K562 (cell line): ENCODE results near the gene RAB4B. TPM values are rescaled to one million over a fixed set of nuclear protein-coding genes. Genes with fewer than 3 reads are reported as not detected.
"Not testable (repeated sequence)": the region's sequence is repeated elsewhere in the genome, so short reads cannot be mapped to it uniquely, and the experiment has no call there.

Experiments
- ATAC-seq: fragments of 200-7000 bp; cut with Tn5 transposase; 3 replicates; pipeline ENCODE4 v1.9.1; 2020; ENCODE audit warnings: moderate library complexity
- BruUV-seq: library from RNA; stranded (reverse); fragments of 400-500 nt; replicated peaks from 2 replicates; lab custom pipeline; 2021; lab: Mats Ljungman, UMichigan
- CTCF ChIA-PET: fragments of 300-600 bp; formaldehyde crosslinking; extraction: SDS; loops from one replicate; lab custom pipeline; 2021; ENCODE audit warnings: low intra/inter-chr PET ratio; lab: Yijun Ruan, JAX
- POLR2A ChIA-PET: fragments of 300-600, 350-650 bp; sonication (Branson Sonifier 250); formaldehyde crosslinking; extraction: SDS; loops from one replicate; lab custom pipeline; 2021; ENCODE audit warnings: antibody characterized with exemption, inconsistent platforms; lab: Yijun Ruan, JAX
- DNase-seq, 4 experiments: peaks; one replicate each; pipeline versions ENCODE4 v3.0.0 to v3.0.0-alpha.2; 2011 to 2018; ENCODE audit warnings: low spot score in 3 of 4, mixed read lengths in 3 of 4; ENCODE audit errors: extremely low read depth in 1 of 4
- FAIRE-seq: peaks from 2 replicates; lab custom pipeline; 2011; peaks lifted over from hg19 to GRCh38; lab: Jason Lieb, UNC
- H2AFZ ChIP-seq: 2 replicates; pipeline ENCODE4 v1.6.0; 2011; ENCODE audit warnings: low read depth, low read length, control low read depth, inconsistent platforms
- H3K27ac ChIP-seq: fragments of 200-600 bp; 3 replicates; pipeline ENCODE4 v1.8.0; 2011; ENCODE audit warnings: low read depth, mild to moderate bottlenecking, control low read depth, inconsistent platforms, low read length, moderate library complexity, mixed read lengths; ENCODE audit errors: extremely low read depth
- H3K27me3 ChIP-seq, 2 experiments: fragments of 300-600 bp in 1 of 2; 2 replicates in 1 of 2; 3 replicates in 1 of 2; pipeline versions ENCODE4 v1.6.0 to v1.8.0; 2011; ENCODE audit warnings: inconsistent platforms in 2 of 2, low read length in 2 of 2, mild to moderate bottlenecking in 1 of 2, mixed read lengths in 1 of 2, moderate library complexity in 1 of 2; ENCODE audit not compliant: control insufficient read depth in 2 of 2, insufficient read depth in 2 of 2
- H3K36me3 ChIP-seq: fragments of 300-600 bp; 3 replicates; pipeline ENCODE4 v1.8.0; 2011; ENCODE audit warnings: mild to moderate bottlenecking, low read length, inconsistent platforms; ENCODE audit not compliant: control insufficient read depth, insufficient read depth
- H3K4me1 ChIP-seq, 2 experiments: fragments of 200-600 bp in 1 of 2; replicated peaks in 1 of 2; 2 replicates in 1 of 2; 3 replicates in 1 of 2; pipeline versions ENCODE4 v1.5.1 to v1.8.0; 2011; ENCODE audit warnings: inconsistent platforms in 2 of 2, low read length in 2 of 2, mild to moderate bottlenecking in 1 of 2, mixed read lengths in 1 of 2, moderate library complexity in 1 of 2; ENCODE audit not compliant: control insufficient read depth in 2 of 2, insufficient read depth in 2 of 2
- H3K4me2 ChIP-seq: 2 replicates; pipeline ENCODE4 v1.6.1; 2011; ENCODE audit warnings: low read length, control low read depth, inconsistent platforms, mixed read lengths; ENCODE audit not compliant: insufficient read depth
- H3K4me3 ChIP-seq: fragments of 200-600 bp; sonication (generic), shearing (Covaris generic); 2 replicates; pipeline ENCODE4 v1.5.1; 2016; ENCODE audit warnings: control low read depth, inconsistent platforms
- H3K79me2 ChIP-seq: fragments of 200-600 bp; 3 replicates; pipeline ENCODE4 v1.8.0; 2011; ENCODE audit warnings: low read length, inconsistent platforms; ENCODE audit not compliant: control insufficient read depth, insufficient read depth
- H3K9ac ChIP-seq, 2 experiments: 2 replicates each; pipeline versions ENCODE4 v1.6.0 to v1.6.1; 2011; ENCODE audit warnings: low read depth in 2 of 2, low read length in 2 of 2, control low read depth in 1 of 2, inconsistent platforms in 1 of 2, mild to moderate bottlenecking in 1 of 2, mixed read lengths in 1 of 2; ENCODE audit not compliant: insufficient read depth in 1 of 2
- H3K9me1 ChIP-seq: one replicate; pipeline ENCODE4 v1.6.0; 2011; ENCODE audit warnings: inconsistent platforms, mild to moderate bottlenecking, low read length, moderate library complexity; ENCODE audit not compliant: control insufficient read depth, insufficient read depth
- H3K9me3 ChIP-seq: replicated peaks from 2 replicates; pipeline ENCODE4 v1.5.1; 2011; ENCODE audit warnings: low read depth, low read length, inconsistent platforms; ENCODE audit not compliant: control insufficient read depth, insufficient read depth
- H4K20me1 ChIP-seq: replicated peaks from 2 replicates; pipeline ENCODE4 v1.6.1; 2011; ENCODE audit warnings: low read length, inconsistent platforms, mixed read lengths; ENCODE audit not compliant: control insufficient read depth, insufficient read depth
- ARHGAP35 ChIP-seq: fragments of 450-650 bp; IDR thresholded peaks from 2 replicates; pipeline ENCODE4 v1.6.1; 2018; ENCODE audit not compliant: partially characterized antibody
- ARID1B ChIP-seq: fragments of 450-650 bp; IDR thresholded peaks from 2 replicates; pipeline ENCODE4 v1.6.1; 2016; ENCODE audit warnings: antibody characterized with exemption, mild to moderate bottlenecking, inconsistent platforms
- C11orf30 ChIP-seq: fragments of 450-650 bp; IDR thresholded peaks from 2 replicates; pipeline ENCODE4 v1.6.1; 2016; ENCODE audit warnings: low read depth, mild to moderate bottlenecking
- DPF2 ChIP-seq: fragments of 450-650 bp; IDR thresholded peaks from 2 replicates; pipeline ENCODE4 v1.6.1; 2016
- HDAC1 ChIP-seq, 2 experiments: fragments of 450-650 bp; IDR thresholded peaks; 2 replicates each; pipeline ENCODE4 v1.6.1; 2016 to 2017; ENCODE audit warnings: inconsistent platforms in 1 of 2, mild to moderate bottlenecking in 1 of 2, moderate library complexity in 1 of 2
- HLTF ChIP-seq: fragments of 450-650 bp; IDR thresholded peaks from 2 replicates; pipeline ENCODE4 v1.6.1; 2016
- LARP7 ChIP-seq: fragments of 450-650 bp; IDR thresholded peaks from 2 replicates; pipeline ENCODE4 v1.6.1; 2016
- MTA1 ChIP-seq: fragments of 450-650 bp; IDR thresholded peaks from 2 replicates; pipeline ENCODE4 v1.6.1; 2017; ENCODE audit warnings: borderline replicate concordance
- NBN ChIP-seq: fragments of 450-650 bp; IDR thresholded peaks from 2 replicates; pipeline ENCODE4 v1.6.1; 2016; ENCODE audit warnings: low read depth, mild to moderate bottlenecking
- NFE2 ChIP-seq: IDR thresholded peaks from 2 replicates; pipeline ENCODE4 v1.6.1; 2014; ENCODE audit warnings: antibody characterized with exemption, low read depth
- SMARCA4 ChIP-seq: fragments of 450-650 bp; IDR thresholded peaks from 2 replicates; pipeline ENCODE4 v1.6.1; 2016
- SMARCA5 ChIP-seq: fragments of 450-650 bp; IDR thresholded peaks from 2 replicates; pipeline ENCODE4 v1.6.1; 2016
- TOE1 ChIP-seq, 2 experiments: fragments of 450-650 bp in 1 of 2; sonication (generic) in 1 of 2; formaldehyde crosslinking in 1 of 2; IDR thresholded peaks; 2 replicates each; pipeline versions ENCODE4 v1.7.1 to v1.8.0; 2016 to 2022; ENCODE audit warnings: borderline replicate concordance in 2 of 2, mild to moderate bottlenecking in 2 of 2, antibody characterized with exemption in 1 of 2, inconsistent platforms in 1 of 2, low read depth in 1 of 2, missing genetic modification reagents in 1 of 2, moderate library complexity in 1 of 2
- ZC3H8 ChIP-seq: fragments of 450-650 bp; IDR thresholded peaks from 2 replicates; pipeline ENCODE4 v1.6.1; 2017
- ZNF316 ChIP-seq: fragments of 450-650 bp; IDR thresholded peaks from 2 replicates; pipeline ENCODE4 v1.6.1; 2016
- WGBS: fragments of 100-300 bp; shearing (Covaris generic); methylation state at CpG from one replicate; pipeline ENCODE4 v1.1.6; 2016; ENCODE audit warnings: low coverage, mixed read lengths; ENCODE audit not compliant: insufficient coverage; ENCODE audit errors: missing lambda C conversion rate; 5-methylcytosine and 5-hydroxymethylcytosine counted together
- in situ Hi-C: fragments of 300-500 bp; cut with MboI; formaldehyde crosslinking; loops from 4 replicates; pipeline ENCODE4 v1.15.0; 2018; ENCODE audit warnings: inconsistent platforms, mixed read lengths
- intact Hi-C: fragments of 100-400 bp; cut with micrococcal nuclease; formaldehyde crosslinking; loops from 2 replicates; pipeline ENCODE4 v1.14.2; 2022
- polyA plus RNA-seq, 8 experiments: library from polyadenylated mRNA; depleted of rRNA in 4 of 8; stranded (reverse) in 5 of 8; unstranded in 3 of 8; fragments of >200 nt; fragmentation: Nextera tagmentation in 2 of 8; fragmentation: Illumina TruSeq in 1 of 8; extraction: Ambion mirVana in 2 of 8; extraction: Trizol in 1 of 8; gene quantifications; 2 replicates each; pipeline versions ENCODE4 v1.2.1 to v1.2.3, GENCODE V29; 2011 to 2014; ENCODE audit warnings: inconsistent platforms in 1 of 8, missing spikeins in 1 of 8
- total RNA-seq, 7 experiments: library from RNA; depleted of rRNA in 6 of 7; stranded (reverse); fragments of >200 nt in 6 of 7; fragmentation: Illumina TruSeq in 2 of 7; extraction: Trizol in 2 of 7; gene quantifications; 2 replicates each; pipeline versions ENCODE4 v1.2.1 to v1.2.3, GENCODE V29; 2011 to 2021; ENCODE audit warnings: low replicate concordance in 1 of 7
- TF ChIP-seq, protein P1 (sequence below): fragments of 450-650 bp; IDR thresholded peaks from 2 replicates; pipeline ENCODE4 v1.6.1; 2018; ENCODE audit warnings: mild to moderate bottlenecking, low read depth; ENCODE audit not compliant: partially characterized antibody
- TF ChIP-seq, protein P2 (sequence below): IDR thresholded peaks from 2 replicates; pipeline ENCODE4 v1.6.1; 2016; ENCODE audit warnings: missing genetic modification characterization, missing compliant biosample characterization
- TF ChIP-seq, protein P3 (sequence below): fragments of 450-650 bp; IDR thresholded peaks from 2 replicates; pipeline ENCODE4 v1.6.1; 2016; ENCODE audit warnings: antibody characterized with exemption
- TF ChIP-seq, protein P4 (sequence below), 2 experiments: fragments of 450-650 bp; IDR thresholded peaks; 2 replicates each; pipeline ENCODE4 v1.6.1; 2016

The RAB4B gene
- total and polyA plus RNA-seq, 9 of the 15 experiments (the other 6 are each of a cell fraction or from before 2014, with no cell fraction given), result 0.28 to 20.4 (median 9.0) TPM

DNA sequence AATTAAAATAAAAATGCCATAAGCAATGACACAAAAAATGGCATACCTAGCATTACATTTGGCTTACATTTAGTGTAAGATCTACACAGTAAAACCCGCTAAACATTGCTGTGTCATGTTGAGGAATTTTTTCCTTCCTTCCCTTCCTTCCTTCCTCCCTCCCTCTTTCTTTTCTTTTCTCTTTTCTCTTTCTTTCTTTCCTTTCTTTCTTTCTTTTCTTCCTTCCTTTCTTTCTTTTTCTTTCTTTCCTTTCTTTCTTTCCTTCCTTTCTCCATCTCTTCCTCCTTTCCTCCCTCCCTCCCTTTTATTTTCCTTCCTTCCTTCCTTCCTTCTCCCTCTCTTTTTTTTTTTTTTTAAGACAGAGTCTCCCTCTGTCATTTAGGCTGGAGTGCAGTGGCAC is 60.4 kb downstream of the RAB4B start:
- H3K9me3 ChIP-seq; POLR2A ChIA-PET; H3K36me3 ChIP-seq; in situ Hi-C loops; H3K9me1 ChIP-seq; H3K4me2 ChIP-seq; H3K79me2 ChIP-seq; DNase-seq; H3K4me3 ChIP-seq; H4K20me1 ChIP-seq; intact Hi-C loops; H3K27ac ChIP-seq; BruUV-seq; CTCF ChIA-PET; ATAC-seq; FAIRE-seq; H3K27me3 ChIP-seq; TF ChIP-seq TOE1 (CRISPR knock-in tag; IDR thresholded peaks at IDR 0.05; ENCODE audit: borderline replicate concordance, low read depth): not testable (repeated sequence)
- H2AFZ ChIP-seq, result peak overlapping the region; percentile 44; the same call in 1 of the 2 replicates
- 20% methylated on average over 1 of the region's 1 CpG for WGBS
- peak overlapping the region in 1 of 2 experiments; percentile 20; a peak in 1 of 4 replicates for H3K9ac ChIP-seq
- H3K4me1 ChIP-seq, result peaks cover 6 to 13% of the 10 kb centered on the region in 2 experiments; a peak in 4 of 5 replicates
- TF ChIP-seq NFE2, result peak; percentile 60
- 0 out of 2 replicates have a peak, but pooled peaks have one; percentile 39 for TF ChIP-seq SMARCA4
- 0 out of 2 replicates have a peak, but pooled peaks have one; percentile 30 for TF ChIP-seq LARP7
- TF ChIP-seq HLTF, result peak; percentile 39; the same call in 1 of the 2 replicates
- TF ChIP-seq C11orf30, result peak; percentile 75
- 0 out of 2 replicates have a peak, but pooled peaks have one; percentile 32 for TF ChIP-seq ARID1B
- TF ChIP-seq ZC3H8, result 0 out of 2 replicates have a peak, but pooled peaks have one; percentile 39
- peak; percentile 73; the same call in 1 of the 2 replicates for TF ChIP-seq MTA1
- TF ChIP-seq, protein P1, sequence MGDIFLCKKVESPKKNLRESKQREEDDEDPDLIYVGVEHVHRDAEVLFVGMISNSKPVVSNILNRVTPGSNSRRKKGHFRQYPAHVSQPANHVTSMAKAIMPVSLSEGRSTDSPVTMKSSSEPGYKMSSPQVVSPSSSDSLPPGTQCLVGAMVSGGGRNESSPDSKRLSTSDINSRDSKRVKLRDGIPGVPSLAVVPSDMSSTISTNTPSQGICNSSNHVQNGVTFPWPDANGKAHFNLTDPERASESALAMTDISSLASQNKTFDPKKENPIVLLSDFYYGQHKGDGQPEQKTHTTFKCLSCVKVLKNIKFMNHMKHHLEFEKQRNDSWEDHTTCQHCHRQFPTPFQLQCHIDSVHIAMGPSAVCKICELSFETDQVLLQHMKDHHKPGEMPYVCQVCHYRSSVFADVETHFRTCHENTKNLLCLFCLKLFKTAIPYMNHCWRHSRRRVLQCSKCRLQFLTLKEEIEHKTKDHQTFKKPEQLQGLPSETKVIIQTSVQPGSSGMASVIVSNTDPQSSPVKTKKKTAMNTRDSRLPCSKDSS, result peak; percentile 13
- peak; percentile 28; the same call in 1 of the 2 replicates for TF ChIP-seq TOE1 (IDR thresholded peaks at IDR 0.05; ENCODE audit: borderline replicate concordance)
- TF ChIP-seq, protein P2, sequence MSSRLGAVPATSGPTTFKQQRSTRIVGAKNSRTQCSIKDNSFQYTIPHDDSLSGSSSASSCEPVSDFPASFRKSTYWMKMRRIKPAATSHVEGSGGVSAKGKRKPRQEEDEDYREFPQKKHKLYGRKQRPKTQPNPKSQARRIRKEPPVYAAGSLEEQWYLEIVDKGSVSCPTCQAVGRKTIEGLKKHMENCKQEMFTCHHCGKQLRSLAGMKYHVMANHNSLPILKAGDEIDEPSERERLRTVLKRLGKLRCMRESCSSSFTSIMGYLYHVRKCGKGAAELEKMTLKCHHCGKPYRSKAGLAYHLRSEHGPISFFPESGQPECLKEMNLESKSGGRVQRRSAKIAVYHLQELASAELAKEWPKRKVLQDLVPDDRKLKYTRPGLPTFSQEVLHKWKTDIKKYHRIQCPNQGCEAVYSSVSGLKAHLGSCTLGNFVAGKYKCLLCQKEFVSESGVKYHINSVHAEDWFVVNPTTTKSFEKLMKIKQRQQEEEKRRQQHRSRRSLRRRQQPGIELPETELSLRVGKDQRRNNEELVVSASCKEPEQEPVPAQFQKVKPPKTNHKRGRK (tag), result peak; percentile 93
- TF ChIP-seq, protein P3, sequence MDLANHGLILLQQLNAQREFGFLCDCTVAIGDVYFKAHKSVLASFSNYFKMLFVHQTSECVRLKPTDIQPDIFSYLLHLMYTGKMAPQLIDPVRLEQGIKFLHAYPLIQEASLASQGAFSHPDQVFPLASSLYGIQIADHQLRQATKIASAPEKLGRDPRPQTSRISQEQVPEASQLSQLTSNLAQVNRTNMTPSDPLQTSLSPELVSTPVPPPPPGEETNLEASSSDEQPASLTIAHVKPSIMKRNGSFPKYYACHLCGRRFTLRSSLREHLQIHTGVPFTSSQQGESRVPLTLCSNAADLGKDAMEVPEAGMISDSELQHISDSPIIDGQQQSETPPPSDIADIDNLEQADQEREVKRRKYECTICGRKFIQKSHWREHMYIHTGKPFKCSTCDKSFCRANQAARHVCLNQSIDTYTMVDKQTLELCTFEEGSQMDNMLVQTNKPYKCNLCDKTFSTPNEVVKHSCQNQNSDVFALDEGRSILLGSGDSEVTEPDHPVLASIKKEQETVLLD, result 0 out of 2 replicates have a peak, but pooled peaks have one; percentile 29
- TF ChIP-seq ZNF316, result peak; percentile 35; the same call in 1 of the 2 replicates
- 0 out of 2 replicates have a peak, but pooled peaks have one; percentile 44 for TF ChIP-seq DPF2
- TF ChIP-seq SMARCA5, result peak; percentile 39; the same call in 1 of the 2 replicates
- TF ChIP-seq NBN, result peak; percentile 40; the same call in 1 of the 2 replicates
- peak; percentile 53 for TF ChIP-seq ARHGAP35
- TF ChIP-seq HDAC1 (IDR thresholded peaks at IDR 0.05), result peak in 1 of 2 experiments; percentile 56; a peak in 1 of 4 replicates
- TF ChIP-seq, protein P4, sequence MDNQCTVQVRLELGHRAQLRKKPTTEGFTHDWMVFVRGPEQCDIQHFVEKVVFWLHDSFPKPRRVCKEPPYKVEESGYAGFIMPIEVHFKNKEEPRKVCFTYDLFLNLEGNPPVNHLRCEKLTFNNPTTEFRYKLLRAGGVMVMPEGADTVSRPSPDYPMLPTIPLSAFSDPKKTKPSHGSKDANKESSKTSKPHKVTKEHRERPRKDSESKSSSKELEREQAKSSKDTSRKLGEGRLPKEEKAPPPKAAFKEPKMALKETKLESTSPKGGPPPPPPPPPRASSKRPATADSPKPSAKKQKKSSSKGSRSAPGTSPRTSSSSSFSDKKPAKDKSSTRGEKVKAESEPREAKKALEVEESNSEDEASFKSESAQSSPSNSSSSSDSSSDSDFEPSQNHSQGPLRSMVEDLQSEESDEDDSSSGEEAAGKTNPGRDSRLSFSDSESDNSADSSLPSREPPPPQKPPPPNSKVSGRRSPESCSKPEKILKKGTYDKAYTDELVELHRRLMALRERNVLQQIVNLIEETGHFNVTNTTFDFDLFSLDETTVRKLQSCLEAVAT (IDR thresholded peaks at IDR 0.05), result 0 out of 4 replicates have a peak, but pooled peaks of 1 of the 2 experiments have one; percentile 42
